ENCODE results near the gene SLC16A12. TPM values are rescaled to one million over a fixed set of nuclear protein-coding genes. Genes with fewer than 3 reads are reported as not detected.
"Not testable (repeated sequence)": the region's sequence is repeated elsewhere in the genome, so short reads cannot be mapped to it uniquely, and the experiment has no call there.

The SLC16A12 gene
- total and polyA plus RNA-seq, 2 experiments from 2014 or later, result 5.7 to 5.9 TPM

GRCh38 chr10:89547853-89548513 lies 12.6 kb upstream of the SLC16A12 start:
- H3K79me2 ChIP-seq, result no peaks in the 10 kb centered on the region
- H3K4me1 ChIP-seq (ENCODE audit: insufficient read depth), result no peaks in the 10 kb centered on the region
- WGBS (ENCODE audit: low lambda C conversion rate, missing lambda C conversion rate), result 89% methylated on average over 2 of the region's 2 CpGs
- H3K4me2 ChIP-seq, result no peak overlapping the region
- no peak overlapping the region for H3K27ac ChIP-seq
- H3K4me3 ChIP-seq, result no peak overlapping the region
- no peaks in the 10 kb centered on the region for H3K9me2 ChIP-seq (replicated peaks; ENCODE audit: insufficient read depth)
- no peak for DNase-seq (ENCODE audit: low spot score)
- no peaks in the 10 kb centered on the region for H3K27me3 ChIP-seq
- H4K20me1 ChIP-seq (ENCODE audit: insufficient read depth, poor library complexity, severe bottlenecking), result no peaks in the 10 kb centered on the region
- no peaks in the 10 kb centered on the region for H3K9me3 ChIP-seq (ENCODE audit: low read depth)
- no peak for TF ChIP-seq EZH2phosphoT487 (IDR thresholded peaks at IDR 0.05; ENCODE audit: low read depth, severe bottlenecking, unreplicated experiment)
- no peak for TF ChIP-seq CTCF (IDR thresholded peaks at IDR 0.05; ENCODE audit: poor library complexity)
- TF ChIP-seq EZH2 (IDR thresholded peaks at IDR 0.05; ENCODE audit: borderline replicate concordance), result no peak
- H2AFZ ChIP-seq, result no peak overlapping the region
- no peaks in the 10 kb centered on the region for H3K36me3 ChIP-seq (replicated peaks; ENCODE audit: insufficient read depth, low read depth)

- H4K20me1 ChIP-seq (ENCODE audit: insufficient read depth, poor library complexity, severe bottlenecking); H3K9me2 ChIP-seq (replicated peaks; ENCODE audit: insufficient read depth); H3K4me2 ChIP-seq; H3K27me3 ChIP-seq; H3K4me3 ChIP-seq; H3K27ac ChIP-seq; H3K79me2 ChIP-seq; H3K36me3 ChIP-seq (replicated peaks; ENCODE audit: insufficient read depth, low read depth); H2AFZ ChIP-seq; H3K4me1 ChIP-seq (ENCODE audit: insufficient read depth); DNase-seq (ENCODE audit: low spot score); H3K9me3 ChIP-seq (ENCODE audit: low read depth): not testable (repeated sequence)
- 100% methylated on average over 1 of the region's 1 CpG for WGBS (ENCODE audit: low lambda C conversion rate, missing lambda C conversion rate)
These were observed 11.3 kb upstream of the SLC16A12 start for GRCh38 chr10:89546651-89547050.

GRCh38 chr10:89543841-89544240 lies 8.4 kb upstream of the SLC16A12 start:
- WGBS (ENCODE audit: low lambda C conversion rate, missing lambda C conversion rate), result 85% methylated on average over 3 of the region's 3 CpGs
- no peak for DNase-seq (ENCODE audit: low spot score)

More at GRCh38 chr10:89543841-89544240, 8.4 kb upstream of the SLC16A12 start:
- H3K9me3 ChIP-seq (ENCODE audit: low read depth), result no peaks in the 10 kb centered on the region
- H3K27me3 ChIP-seq, result no peaks in the 10 kb centered on the region
- no peak for TF ChIP-seq EZH2phosphoT487 (IDR thresholded peaks at IDR 0.05; ENCODE audit: low read depth, severe bottlenecking, unreplicated experiment)
- no peak for TF ChIP-seq EZH2 (IDR thresholded peaks at IDR 0.05; ENCODE audit: borderline replicate concordance)
- no peak for TF ChIP-seq CTCF (IDR thresholded peaks at IDR 0.05; ENCODE audit: poor library complexity)
- H3K4me1 ChIP-seq (ENCODE audit: insufficient read depth), result no peaks in the 10 kb centered on the region
- no peaks in the 10 kb centered on the region for H3K36me3 ChIP-seq (replicated peaks; ENCODE audit: insufficient read depth, low read depth)
- H2AFZ ChIP-seq, result no peak overlapping the region
- no peaks in the 10 kb centered on the region for H3K79me2 ChIP-seq
- H3K4me3 ChIP-seq, result no peak overlapping the region
- H3K4me2 ChIP-seq, result no peak overlapping the region
- H3K9me2 ChIP-seq (replicated peaks; ENCODE audit: insufficient read depth), result no peaks in the 10 kb centered on the region
- H3K27ac ChIP-seq, result no peak overlapping the region
- no peaks in the 10 kb centered on the region for H4K20me1 ChIP-seq (ENCODE audit: insufficient read depth, poor library complexity, severe bottlenecking)

Data from hepatocyte (in vitro differentiated cells).